ENCODE data around the gene SNX20. TPM values are rescaled to one million over a fixed set of nuclear protein-coding genes. Genes with fewer than 3 reads are reported as not detected.

SNX20 gene
- total and polyA plus RNA-seq, 10 of the 15 experiments (the other 5 are each of a cell fraction or from before 2014, with no cell fraction given): 4.6 to 30.8 (median 21.9) TPM

- Histone ChIP-seq H3K27me3 (replicated peaks in 1 of 2; ENCODE audit: control insufficient read depth in 2 of 2, insufficient read depth in 2 of 2, low read length in 1 of 2) (no peaks in the 10 kb centered on the region; a peak in 2 of 4 replicates), H4K20me1 (ENCODE audit: control insufficient read depth, insufficient read depth) (no peaks in the 10 kb centered on the region), H3K4me3 (no peak overlapping the region), H3K79me2 (ENCODE audit: control insufficient read depth, insufficient read depth, low read length) (no peaks in the 10 kb centered on the region), H3K9me3 (replicated peaks; ENCODE audit: control insufficient read depth, insufficient read depth, low read length) (no peaks in the 10 kb centered on the region; the same call in 2 of the 3 replicates), H3K36me3 (ENCODE audit: control insufficient read depth in 2 of 2, insufficient read depth in 2 of 2, low read length in 1 of 2) (no peaks in the 10 kb centered on the region), H3K27ac (ENCODE audit: control insufficient read depth, insufficient read depth) (no peak overlapping the region), H3K4me2 (ENCODE audit: control insufficient read depth, insufficient read depth) (no peak overlapping the region), H2AFZ (ENCODE audit: control insufficient read depth, low read depth, low read length) (no peak overlapping the region), H3K4me1 (ENCODE audit: control insufficient read depth, insufficient read depth, low read length) (no peaks in the 10 kb centered on the region), H3K9ac (ENCODE audit: control insufficient read depth, insufficient read depth, low read length) (no peak overlapping the region)
- POLR2A ChIA-PET: no interaction called here
- FAIRE-seq (no peak), DNase-seq (ENCODE audit: low read depth, low spot score) (no peak), ATAC-seq (no peak)
- RAD21 ChIA-PET (ENCODE audit: unreplicated experiment): no interaction called here
- SMC1A ChIA-PET (ENCODE audit: uncharacterized antibody, unreplicated experiment): interaction anchor here (0.7 kb wide), 2 partner anchors 151 to 156 kb away, joined by 3 read pairs; no protein-coding TSS in a partner anchor
- in situ Hi-C loops (cut with MboI): no loop called here
- no TSS peak for BruUV-seq (replicated peaks)
- CTCF ChIA-PET: interaction anchor here (1.0 to 3.5 kb wide), 4 partner anchors 10 to 299 kb away, joined by 3 to 18 read pairs (median 5); no protein-coding TSS in a partner anchor
- intact Hi-C loops (cut with micrococcal nuclease; ENCODE audit: unreplicated experiment): no loop called here
- 49% methylated on average over 11 of the region's 11 CpGs for WGBS (ENCODE audit: insufficient coverage, insufficient replicate concordance, low lambda C conversion rate, missing lambda C conversion rate)
- TF ChIP-seq SUPT20H (IDR thresholded peaks at IDR 0.05; ENCODE audit: borderline replicate concordance, control insufficient read depth, low read depth, low read length) (no peak), RCOR1 (conservative IDR thresholded peaks at IDR 0.05; ENCODE audit: low read depth, low read length) (no peak)
Measured at GRCh38 chr16:50653633-50654519, 27.2 kb downstream of the SNX20 start.

- Histone ChIP-seq H4K20me1 (ENCODE audit: control insufficient read depth, insufficient read depth) (no peaks in the 10 kb centered on the region), H3K79me2 (ENCODE audit: control insufficient read depth, insufficient read depth, low read length) (no peaks in the 10 kb centered on the region), H3K4me3 (no peak overlapping the region), H3K36me3 (ENCODE audit: control insufficient read depth in 2 of 2, insufficient read depth in 2 of 2, low read length in 1 of 2) (no peaks in the 10 kb centered on the region), H3K27me3 (replicated peaks in 1 of 2; ENCODE audit: control insufficient read depth in 2 of 2, insufficient read depth in 2 of 2, low read length in 1 of 2) (no peaks in the 10 kb centered on the region; a peak in 2 of 4 replicates), H3K4me1 (ENCODE audit: control insufficient read depth, insufficient read depth, low read length) (no peaks in the 10 kb centered on the region), H2AFZ (ENCODE audit: control insufficient read depth, low read depth, low read length) (no peak overlapping the region), H3K9me3 (replicated peaks; ENCODE audit: control insufficient read depth, insufficient read depth, low read length) (no peaks in the 10 kb centered on the region; the same call in 2 of the 3 replicates), H3K27ac (ENCODE audit: control insufficient read depth, insufficient read depth) (no peak overlapping the region), H3K4me2 (ENCODE audit: control insufficient read depth, insufficient read depth) (no peak overlapping the region), H3K9ac (ENCODE audit: control insufficient read depth, insufficient read depth, low read length) (no peak overlapping the region)
- ChIA-PET RAD21 (ENCODE audit: unreplicated experiment) (no interaction called here), SMC1A (ENCODE audit: uncharacterized antibody, unreplicated experiment) (interaction anchor here (0.7 kb wide), 1 partner anchor 152 kb away, joined by 3 read pairs; no protein-coding TSS in a partner anchor), POLR2A (no interaction called here), CTCF (interaction anchor here (0.8 to 3.5 kb wide), 4 partner anchors 11 to 298 kb away, joined by 3 to 18 read pairs (median 5); no protein-coding TSS in a partner anchor)
- DNase-seq (ENCODE audit: low read depth, low spot score) (no peak), ATAC-seq (no peak), FAIRE-seq (no peak)
- in situ Hi-C loops (cut with MboI): no loop called here
- no TSS peak for BruUV-seq (replicated peaks)
- intact Hi-C loops (cut with micrococcal nuclease; ENCODE audit: unreplicated experiment): no loop called here
- 56% methylated on average over 14 of the region's 14 CpGs for WGBS (ENCODE audit: insufficient coverage, insufficient replicate concordance, low lambda C conversion rate, missing lambda C conversion rate)
- TF ChIP-seq FOXK2 (IDR thresholded peaks at IDR 0.05) (no peak), E2F8 (IDR thresholded peaks at IDR 0.05; ENCODE audit: low read depth, partially characterized antibody) (no peak), NR2F1 (conservative IDR thresholded peaks at IDR 0.05) (no peak), TBL1XR1 (IDR thresholded peaks at IDR 0.05; ENCODE audit: low read depth, low read length) (no peak), PKNOX1 (IDR thresholded peaks at IDR 0.05) (no peak), MLLT1 (IDR thresholded peaks at IDR 0.05) (no peak), NBN (IDR thresholded peaks at IDR 0.05) (no peak)
Measured at GRCh38 chr16:50652836-50653425, 28.2 kb downstream of the SNX20 start.

Data from GM12878 (cell line).